Naive thymus-derived CD4-positive, alpha-beta T cell (primary cell): ENCODE results near the gene IL6R. TPM values are rescaled to one million over a fixed set of nuclear protein-coding genes. Genes with fewer than 3 reads are reported as not detected.

ENCODE experiments used
- ATAC-seq: fragments of 150-1000 bp; cut with Tn5 transposase; 2 replicates; pipeline ENCODE4 v1.10.0; 2021; ENCODE audit warnings: mild to moderate bottlenecking, moderate library complexity
- CTCF ChIA-PET: fragments of 350-600 bp; sonication (Branson Sonifier 250); formaldehyde crosslinking; loops from one replicate; lab custom pipeline; 2021; ENCODE audit warnings: antibody characterized with exemption; lab: Charles Lee
- POLR2A ChIA-PET: fragments of 350-600 bp; sonication (Branson Sonifier 250); formaldehyde crosslinking; loops from one replicate; lab custom pipeline; 2021; ENCODE audit warnings: antibody characterized with exemption, inconsistent platforms; lab: Charles Lee
- DNase-seq, 9 donors: peaks; one replicate each; pipeline versions ENCODE4 v3.0.0 to v3.0.0-alpha.2; 2020 to 2022; ENCODE audit warnings: mixed read lengths in 1 of 9
- H3K27ac ChIP-seq: one replicate; pipeline ENCODE4 v1.7.0; 2013; ENCODE audit warnings: mild to moderate bottlenecking, low read depth, low read length, moderate library complexity
- H3K27me3 ChIP-seq, 2 donors: one replicate each; pipeline ENCODE4 v1.7.0; 2013; ENCODE audit warnings: low read length in 2 of 2, mild to moderate bottlenecking in 2 of 2, moderate library complexity in 2 of 2; ENCODE audit not compliant: control insufficient read depth in 2 of 2, insufficient read depth in 2 of 2
- H3K36me3 ChIP-seq, 3 experiments: 1 replicate in 2 of 3; 2 replicates in 1 of 3; pipeline ENCODE4 v1.7.0; 2013; ENCODE audit warnings: low read length in 3 of 3, mild to moderate bottlenecking in 3 of 3, moderate library complexity in 1 of 3; ENCODE audit not compliant: insufficient read depth in 3 of 3, control insufficient read depth in 2 of 3
- H3K4me1 ChIP-seq, 2 donors: one replicate each; pipeline ENCODE4 v1.7.0; 2013; ENCODE audit warnings: low read length in 2 of 2, mild to moderate bottlenecking in 2 of 2, moderate library complexity in 1 of 2; ENCODE audit not compliant: control insufficient read depth in 2 of 2, insufficient read depth in 2 of 2
- H3K4me3 ChIP-seq: 2 replicates; pipeline ENCODE4 v1.7.0; 2013; ENCODE audit warnings: mild to moderate bottlenecking, low read length
- H3K9me3 ChIP-seq, 3 experiments: 1 replicate in 2 of 3; 2 replicates in 1 of 3; pipeline ENCODE4 v1.7.0; 2013; ENCODE audit warnings: low read length in 3 of 3; ENCODE audit not compliant: control insufficient read depth in 2 of 3
- H3K27ac Mint-ChIP-seq, 9 donors: one replicate each; pipeline ENCODE4 v1.8.0; 2020 to 2022; ENCODE audit warnings: mixed read lengths in 9 of 9, mild to moderate bottlenecking in 8 of 9, moderate library complexity in 5 of 9, inconsistent platforms in 2 of 9
- H3K27me3 Mint-ChIP-seq, 5 donors: one replicate each; pipeline ENCODE4 v1.8.0; 2021 to 2022; ENCODE audit warnings: mixed read lengths in 5 of 5, mild to moderate bottlenecking in 1 of 5
- H3K36me3 Mint-ChIP-seq, 5 donors: one replicate each; pipeline ENCODE4 v1.8.0; 2020 to 2022; ENCODE audit warnings: mixed read lengths in 5 of 5, mild to moderate bottlenecking in 3 of 5, inconsistent platforms in 1 of 5
- H3K4me1 Mint-ChIP-seq, 7 donors: one replicate each; pipeline ENCODE4 v1.8.0; 2020 to 2022; ENCODE audit warnings: mixed read lengths in 7 of 7, mild to moderate bottlenecking in 3 of 7, inconsistent platforms in 1 of 7
- H3K4me3 Mint-ChIP-seq, 10 donors: one replicate each; pipeline ENCODE4 v1.8.0; 2020 to 2022; ENCODE audit warnings: mild to moderate bottlenecking in 10 of 10, mixed read lengths in 10 of 10, moderate library complexity in 6 of 10, inconsistent platforms in 2 of 10
- H3K9me3 Mint-ChIP-seq, 11 donors: one replicate each; pipeline ENCODE4 v1.8.0; 2020 to 2022; ENCODE audit warnings: mixed read lengths in 11 of 11, mild to moderate bottlenecking in 4 of 11, inconsistent platforms in 1 of 11, moderate library complexity in 1 of 11
- intact Hi-C, 2 donors: fragments of 100-400 bp; cut with micrococcal nuclease; formaldehyde crosslinking; loops; one replicate each; pipeline ENCODE4 v1.15.1; 2023
- polyA plus RNA-seq, 2 donors: library from polyadenylated mRNA; unstranded; fragments of 300-500 nt; fragmentation: Illumina TruSeq; gene quantifications; one replicate each; pipeline ENCODE4 v1.2.3, GENCODE V29; 2021
- total RNA-seq, 6 experiments: library from RNA in 5 of 6; stranded (reverse) in 5 of 6; gene quantifications; 1 replicate in 5 of 6; 2 replicates in 1 of 6; pipeline ENCODE4 v1.2.3 and lab custom pipeline; 2021 to 2026

Gene IL6R
- total and polyA plus RNA-seq, 7 experiments from 2014 or later: 5.2 to 91.6 (median 77.8) TPM

DNA sequence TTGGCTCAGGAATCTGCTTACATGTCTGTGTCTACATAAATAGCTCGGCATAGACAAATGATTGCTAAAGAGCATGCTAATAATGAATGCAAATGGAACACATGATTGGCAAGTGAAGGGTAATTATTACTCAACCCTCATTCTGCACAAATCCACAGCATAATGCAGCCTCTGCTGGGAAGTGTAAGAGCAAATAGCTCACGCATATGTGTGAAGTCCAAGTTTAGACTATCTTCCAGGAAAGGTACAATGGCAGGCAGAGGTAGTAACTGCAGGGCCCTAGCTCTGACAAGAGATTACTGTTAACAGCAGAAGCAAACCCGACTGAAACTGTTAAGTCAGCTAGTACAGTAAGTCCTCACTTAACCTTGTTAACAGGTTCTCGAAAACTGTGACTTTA is 7.0 kb upstream of the IL6R start:
- Mint-ChIP-seq H3K4me3 (no peak overlapping the region), H3K4me1 (peaks cover 17 to 56% (median 41%) of the 10 kb centered on the region in 7 donors), H3K27me3 (peaks cover 0 to 2% (median 0%) of the 10 kb centered on the region in 5 donors), H3K9me3 (peaks cover 0 to 5% (median 0%) of the 10 kb centered on the region in 11 donors), H3K27ac (peak overlapping the region in 1 of 9 donors; percentile 52), H3K36me3 (peaks cover 0 to 3% (median 0%) of the 10 kb centered on the region in 5 donors)
- Histone ChIP-seq H3K36me3 (no peaks in the 10 kb centered on the region), H3K27me3 (no peaks in the 10 kb centered on the region), H3K27ac (no peak overlapping the region), H3K4me1 (peaks cover 18 to 28% of the 10 kb centered on the region in 2 donors), H3K9me3 (no peaks in the 10 kb centered on the region), H3K4me3 (no peak overlapping the region)
- ATAC-seq (no peak), DNase-seq (no peak)
- ChIA-PET CTCF (interaction anchor here (0.9 to 1.8 kb wide), 2 partner anchors 21 to 63 kb away, joined by 3 to 6 read pairs; no protein-coding TSS in a partner anchor), POLR2A (interaction anchor here (0.6 to 2.9 kb wide), 5 partner anchors 12 to 65 kb away, joined by 3 to 17 read pairs (median 3); no protein-coding TSS in a partner anchor)
- intact Hi-C loops: no loop called here

DNA sequence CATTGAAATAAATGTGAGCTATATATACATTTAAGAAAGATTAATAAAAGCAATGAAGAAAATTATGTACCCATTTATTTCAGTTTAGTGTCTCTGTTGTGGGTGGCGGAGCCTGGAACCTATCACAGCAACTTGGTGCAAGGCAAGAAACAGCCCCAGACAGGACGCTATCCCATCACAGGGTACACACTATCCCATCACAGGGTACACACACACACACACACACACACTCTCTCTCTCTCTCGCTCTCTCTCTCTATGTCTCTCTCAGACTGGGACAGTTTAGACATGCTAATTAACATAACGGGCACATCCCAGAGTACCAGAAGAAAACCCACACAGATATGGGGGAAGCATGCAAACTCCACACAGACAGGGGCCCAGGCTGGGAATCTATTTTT is 6.5 kb upstream of the IL6R start:
- ChIA-PET POLR2A (interaction anchor here (0.6 to 2.9 kb wide), 5 partner anchors 12 to 65 kb away, joined by 3 to 17 read pairs (median 3); no protein-coding TSS in a partner anchor), CTCF (interaction anchor here (1.8 kb wide), 1 partner anchor 63 kb away, joined by 6 read pairs; no protein-coding TSS in a partner anchor)
- no peak overlapping the region for H3K27ac Mint-ChIP-seq
- DNase-seq (no peak), ATAC-seq (no peak)
- peaks cover 0 to 3% (median 0%) of the 10 kb centered on the region in 5 donors for H3K36me3 Mint-ChIP-seq
- Histone ChIP-seq H3K4me1 (peaks cover 23 to 34% of the 10 kb centered on the region in 2 donors), H3K9me3 (no peaks in the 10 kb centered on the region), H3K4me3 (no peak overlapping the region), H3K27ac (no peak overlapping the region), H3K27me3 (no peaks in the 10 kb centered on the region), H3K36me3 (no peaks in the 10 kb centered on the region)
- intact Hi-C loops: no loop called here
- H3K9me3 Mint-ChIP-seq: peaks cover 0 to 5% (median 0%) of the 10 kb centered on the region in 11 donors
- H3K4me1 Mint-ChIP-seq: peaks cover 22 to 61% (median 46%) of the 10 kb centered on the region in 7 donors
- no peak overlapping the region for H3K4me3 Mint-ChIP-seq
- peaks cover 0 to 2% (median 0%) of the 10 kb centered on the region in 5 donors for H3K27me3 Mint-ChIP-seq

DNA sequence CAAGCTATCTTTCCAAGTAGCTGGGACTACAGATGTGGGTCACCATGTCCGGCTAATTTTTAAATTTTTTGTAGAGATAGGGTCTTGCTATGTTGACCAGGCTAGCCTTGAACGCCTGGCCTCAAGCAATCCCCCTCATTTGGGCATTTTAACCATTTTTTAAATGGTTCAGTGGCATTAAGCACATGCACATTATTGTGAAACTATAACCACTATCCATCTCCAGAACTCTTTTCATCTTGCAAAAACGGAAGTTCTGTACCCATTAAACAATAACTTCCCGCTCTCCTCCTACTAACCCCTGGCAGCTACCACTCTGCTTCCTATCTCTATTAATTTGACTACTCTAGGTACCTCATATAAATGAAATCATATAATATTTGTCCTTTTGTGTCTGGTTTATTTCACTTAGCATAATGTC is 4.8 kb upstream of the IL6R start:
- H3K4me3 Mint-ChIP-seq: peak overlapping the region in 4 of 10 donors; percentile 6 to 42 (median 20)
- peaks cover 32 to 71% (median 55%) of the 10 kb centered on the region in 7 donors for H3K4me1 Mint-ChIP-seq
- peaks cover 0 to 3% (median 0%) of the 10 kb centered on the region in 5 donors for H3K36me3 Mint-ChIP-seq
- H3K4me1 ChIP-seq: peaks cover 36 to 45% of the 10 kb centered on the region in 2 donors
- no peaks in the 10 kb centered on the region for H3K9me3 ChIP-seq
- H3K27me3 ChIP-seq: no peaks in the 10 kb centered on the region
- ChIA-PET POLR2A (interaction anchor here (0.6 to 2.9 kb wide), 5 partner anchors 10 to 52 kb away, joined by 3 to 17 read pairs (median 4); no protein-coding TSS in a partner anchor), CTCF (interaction anchor here (0.6 to 1.2 kb wide), 4 partner anchors 14 to 650 kb away, joined by 3 to 5 read pairs (median 3); no protein-coding TSS in a partner anchor)
- peaks cover 0 to 2% (median 0%) of the 10 kb centered on the region in 5 donors for H3K27me3 Mint-ChIP-seq
- no peak for DNase-seq
- peak overlapping the region in 5 of 9 donors; percentile 0 to 47 (median 14) for H3K27ac Mint-ChIP-seq
- no peak for ATAC-seq
- H3K4me3 ChIP-seq: no peak overlapping the region
- intact Hi-C loops: loop anchor here in 1 of 2 donors (10.0 kb wide), 1 partner anchor 554 kb away; the partner anchor contains the start of gene PBXIP1
- H3K36me3 ChIP-seq: no peaks in the 10 kb centered on the region
- H3K9me3 Mint-ChIP-seq: peaks cover 0 to 5% (median 0%) of the 10 kb centered on the region in 11 donors
- H3K27ac ChIP-seq: no peak overlapping the region

DNA sequence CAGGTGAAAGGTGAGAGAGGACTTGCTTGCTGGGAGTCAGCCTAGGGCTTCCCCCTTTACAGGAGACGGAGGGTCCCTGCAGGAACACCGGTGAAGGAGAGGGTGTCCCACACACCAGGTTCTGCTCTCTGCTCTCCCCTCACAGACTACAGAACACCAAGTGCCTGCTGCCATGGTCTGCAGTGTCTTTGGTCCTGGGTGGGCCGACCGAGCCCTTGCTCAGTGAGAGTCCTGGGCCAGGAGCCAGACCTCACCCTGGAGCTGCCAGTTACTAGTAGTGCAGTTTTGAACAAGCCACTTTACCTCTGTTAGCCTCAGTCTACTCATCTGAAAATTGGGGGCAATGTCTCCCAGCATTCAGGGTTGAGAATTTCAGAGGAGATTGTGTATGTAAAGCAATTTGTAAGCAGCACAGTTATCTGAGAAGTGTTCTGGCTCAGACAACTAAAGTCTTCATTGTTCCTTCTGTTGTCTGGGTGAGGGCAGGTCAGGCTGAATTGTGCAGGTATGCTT is 2.7 kb upstream of the IL6R start:
- Mint-ChIP-seq H3K4me3 (peak overlapping the region in 7 of 10 donors; percentile 77 to 97 (median 90)), H3K27ac (peak overlapping the region in 8 of 9 donors; percentile 66 to 97 (median 94)), H3K36me3 (no peaks in the 10 kb centered on the region), H3K4me1 (peaks cover 31 to 63% (median 55%) of the 10 kb centered on the region in 7 donors), H3K9me3 (no peaks in the 10 kb centered on the region), H3K27me3 (peaks cover 0 to 4% (median 0%) of the 10 kb centered on the region in 5 donors)
- H3K27ac ChIP-seq: peak overlapping the region; percentile 75
- ATAC-seq (no peak), DNase-seq (no peak)
- no peak overlapping the region for H3K4me3 ChIP-seq
- ChIA-PET CTCF (interaction anchor here (0.6 to 7.1 kb wide), 12 partner anchors 18 to 77 kb away, joined by 3 to 44 read pairs (median 10); no protein-coding TSS in a partner anchor), POLR2A (interaction anchor here (1.1 to 8.8 kb wide), 11 partner anchors 11 to 65 kb away, joined by 3 to 159 read pairs (median 9); no protein-coding TSS in a partner anchor)
- H3K9me3 ChIP-seq: no peaks in the 10 kb centered on the region
- H3K36me3 ChIP-seq: peaks cover 0 to 8% (median 0%) of the 10 kb centered on the region in 3 experiments
- no peaks in the 10 kb centered on the region for H3K27me3 ChIP-seq
- H3K4me1 ChIP-seq: peaks cover 45 to 46% of the 10 kb centered on the region in 2 donors
- intact Hi-C loops: loop anchor here in 1 of 2 donors (10.0 kb wide), 1 partner anchor 552 kb away; the partner anchor contains the start of gene PBXIP1

DNA sequence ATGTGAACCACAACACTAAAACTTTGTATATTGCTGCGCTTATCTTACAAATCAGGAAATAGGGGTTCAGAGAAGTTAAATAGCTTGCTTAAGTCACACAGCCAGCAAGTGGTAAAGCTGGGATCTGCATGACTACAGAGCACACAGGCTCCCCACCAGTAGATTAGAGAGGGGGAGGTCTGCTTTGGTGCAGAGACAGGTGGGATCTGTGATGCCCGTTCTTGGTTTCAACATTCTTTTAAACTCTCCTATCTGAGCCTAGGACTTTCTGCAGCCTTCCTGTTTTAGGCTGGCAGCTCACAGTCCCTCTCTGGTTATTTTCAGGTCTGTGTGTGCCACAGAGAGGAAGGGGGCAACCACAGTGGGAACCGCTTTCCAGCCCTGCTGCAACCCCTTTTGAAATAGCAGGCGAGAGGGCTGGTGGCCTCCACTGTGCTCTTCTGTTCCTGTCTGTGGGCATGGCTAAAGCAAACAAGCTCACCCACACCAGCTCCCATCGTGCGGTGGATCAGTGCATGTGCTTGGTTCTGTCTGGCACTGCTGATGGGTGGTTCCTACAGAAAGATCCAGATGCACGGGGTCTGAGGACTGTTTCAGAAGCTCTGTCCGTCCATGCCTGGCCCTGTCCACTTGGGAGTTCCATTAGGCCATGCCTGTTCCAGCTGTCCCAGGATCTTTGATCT is 1.7 kb upstream of the IL6R start:
- CTCF ChIA-PET: interaction anchor here (0.6 to 7.1 kb wide), 30 partner anchors 11 to 587 kb away, joined by 3 to 44 read pairs (median 5); no protein-coding TSS in a partner anchor
- H3K27ac ChIP-seq: peak overlapping the region; percentile 75
- intact Hi-C loops: loop anchor here in 1 of 2 donors (10.0 kb wide), 1 partner anchor 551 kb away; the partner anchor contains the start of gene PBXIP1
- peaks cover 47 to 51% of the 10 kb centered on the region in 2 donors for H3K4me1 ChIP-seq
- H3K9me3 Mint-ChIP-seq: no peaks in the 10 kb centered on the region
- ATAC-seq: peak; percentile 21
- POLR2A ChIA-PET: interaction anchor here (0.8 to 8.8 kb wide), 23 partner anchors 12 to 184 kb away, joined by 3 to 159 read pairs (median 6); partner anchors contain the start of gene ATP8B2
- H3K9me3 ChIP-seq: no peaks in the 10 kb centered on the region
- no peaks in the 10 kb centered on the region for H3K36me3 Mint-ChIP-seq
- H3K27ac Mint-ChIP-seq: peak overlapping the region; percentile 18 to 97 (median 94)
- H3K27me3 Mint-ChIP-seq: peaks cover 0 to 4% (median 0%) of the 10 kb centered on the region in 5 donors
- H3K4me3 ChIP-seq: peak overlapping the region; percentile 22
- peak in 7 of 9 donors; percentile 34 to 46 (median 41) for DNase-seq
- no peaks in the 10 kb centered on the region for H3K27me3 ChIP-seq
- peaks cover 0 to 8% (median 0%) of the 10 kb centered on the region in 3 experiments for H3K36me3 ChIP-seq
- H3K4me3 Mint-ChIP-seq: peak overlapping the region; percentile 35 to 97 (median 90)
- peaks cover 32 to 64% (median 60%) of the 10 kb centered on the region in 7 donors for H3K4me1 Mint-ChIP-seq
